Measurements from ENCODE around the gene BBX.

BBX gene

DNA sequence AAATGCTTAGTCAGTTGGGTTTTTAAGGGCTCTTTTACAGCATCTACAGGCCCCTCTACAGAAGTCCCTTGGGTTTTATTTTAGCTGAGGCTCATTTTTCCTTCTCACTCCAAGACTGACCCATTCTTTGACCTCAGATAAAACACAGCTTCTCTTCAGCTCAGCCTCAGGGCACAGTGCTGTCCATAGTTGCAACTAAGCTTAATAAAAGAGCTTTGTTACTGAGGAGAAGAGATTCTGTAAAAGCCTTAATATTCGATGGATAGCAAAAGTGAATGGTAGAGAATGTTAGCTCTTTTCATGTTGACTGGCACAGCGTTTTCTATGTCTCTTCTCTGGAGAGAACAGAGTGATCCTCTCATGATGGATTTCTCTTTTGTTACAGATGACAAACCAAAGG lies 277.9 kb downstream of the BBX start:
- Histone ChIP-seq H3K36me3 (peaks cover 44 to 45% (median 45%) of the 10 kb centered on the region in 3 donors), H3K9me3 (no peaks in the 10 kb centered on the region), H3K27ac (peak overlapping the region in 1 of 2 donors; percentile 21), H3K4me3 (no peak overlapping the region), H3K4me1 (peaks cover 0 to 49% (median 17%) of the 10 kb centered on the region in 4 donors), H3K27me3 (no peaks in the 10 kb centered on the region)
- intact Hi-C loops (cut with DNase I; ENCODE audit: low total_unique reads), result no loop called here
- DNase-seq, result no peak
- TF ChIP-seq, protein P1, sequence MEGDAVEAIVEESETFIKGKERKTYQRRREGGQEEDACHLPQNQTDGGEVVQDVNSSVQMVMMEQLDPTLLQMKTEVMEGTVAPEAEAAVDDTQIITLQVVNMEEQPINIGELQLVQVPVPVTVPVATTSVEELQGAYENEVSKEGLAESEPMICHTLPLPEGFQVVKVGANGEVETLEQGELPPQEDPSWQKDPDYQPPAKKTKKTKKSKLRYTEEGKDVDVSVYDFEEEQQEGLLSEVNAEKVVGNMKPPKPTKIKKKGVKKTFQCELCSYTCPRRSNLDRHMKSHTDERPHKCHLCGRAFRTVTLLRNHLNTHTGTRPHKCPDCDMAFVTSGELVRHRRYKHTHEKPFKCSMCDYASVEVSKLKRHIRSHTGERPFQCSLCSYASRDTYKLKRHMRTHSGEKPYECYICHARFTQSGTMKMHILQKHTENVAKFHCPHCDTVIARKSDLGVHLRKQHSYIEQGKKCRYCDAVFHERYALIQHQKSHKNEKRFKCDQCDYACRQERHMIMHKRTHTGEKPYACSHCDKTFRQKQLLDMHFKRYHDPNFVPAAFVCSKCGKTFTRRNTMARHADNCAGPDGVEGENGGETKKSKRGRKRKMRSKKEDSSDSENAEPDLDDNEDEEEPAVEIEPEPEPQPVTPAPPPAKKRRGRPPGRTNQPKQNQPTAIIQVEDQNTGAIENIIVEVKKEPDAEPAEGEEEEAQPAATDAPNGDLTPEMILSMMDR (IDR thresholded peaks at IDR 0.05), result no peak

DNA sequence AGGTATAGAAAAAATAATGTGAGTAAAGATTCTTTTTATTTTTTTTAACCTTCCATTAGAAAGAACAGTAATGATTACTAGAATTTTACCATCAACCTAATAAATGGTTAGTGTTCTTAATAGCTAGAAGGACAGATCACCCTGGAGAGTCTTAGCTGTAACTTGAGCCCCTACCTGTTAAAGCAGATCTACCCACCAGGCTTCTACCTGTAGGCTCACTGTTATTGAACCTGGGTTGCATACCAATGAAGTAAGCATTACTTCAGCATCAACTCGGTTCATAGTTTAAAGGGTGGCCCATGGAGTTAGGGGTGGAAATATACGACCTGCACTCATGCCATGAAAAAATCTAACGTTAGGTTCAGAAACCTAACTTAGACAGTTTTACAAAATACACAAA lies 280.4 kb downstream of the BBX start:
- intact Hi-C loops (cut with DNase I; ENCODE audit: low total_unique reads), result no loop called here
- TF ChIP-seq, protein P1 (IDR thresholded peaks at IDR 0.05), result no peak
- Histone ChIP-seq H3K9me3 (no peaks in the 10 kb centered on the region), H3K27ac (no peak overlapping the region), H3K36me3 (peaks cover 57 to 64% (median 62%) of the 10 kb centered on the region in 3 donors), H3K4me3 (no peak overlapping the region), H3K4me1 (peaks cover 0 to 24% (median 2%) of the 10 kb centered on the region in 4 donors), H3K27me3 (no peaks in the 10 kb centered on the region)
- no peak for DNase-seq

- Histone ChIP-seq H3K27me3 (no peaks in the 10 kb centered on the region), H3K36me3 (peaks cover 47 to 65% (median 63%) of the 10 kb centered on the region in 3 donors), H3K27ac (no peak overlapping the region), H3K9me3 (no peaks in the 10 kb centered on the region), H3K4me1 (no peaks in the 10 kb centered on the region), H3K4me3 (no peak overlapping the region)
- no peak for DNase-seq
- intact Hi-C loops (cut with DNase I; ENCODE audit: low total_unique reads), result no loop called here
- TF ChIP-seq, protein P1 (IDR thresholded peaks at IDR 0.05), result no peak
Measured at GRCh38 chr3:107806021-107806420, 283.3 kb downstream of the BBX start.

DNA sequence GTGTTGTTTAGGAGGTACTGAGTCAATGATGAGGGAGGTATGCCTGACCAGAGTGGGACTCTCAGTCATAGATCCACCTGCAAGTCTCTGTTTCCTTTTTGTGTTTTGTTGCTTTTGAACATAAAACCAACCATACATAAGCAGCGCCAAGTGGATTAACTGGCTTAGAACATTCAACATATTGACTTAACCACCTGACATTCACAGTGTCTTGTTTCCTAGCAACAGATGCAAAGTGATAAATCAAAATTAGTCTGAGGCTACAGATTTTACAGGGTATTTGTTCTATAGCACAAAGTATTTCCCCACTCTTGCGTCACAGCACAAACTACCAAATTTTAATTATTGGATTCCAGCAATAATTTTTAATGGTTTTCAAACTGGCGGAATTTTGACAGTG lies 283.8 kb downstream of the BBX start:
- intact Hi-C loops (cut with DNase I; ENCODE audit: low total_unique reads), result no loop called here
- no peaks in the 10 kb centered on the region for H3K4me1 ChIP-seq
- no peaks in the 10 kb centered on the region for H3K27me3 ChIP-seq
- TF ChIP-seq, protein P1 (IDR thresholded peaks at IDR 0.05), result no peak
- H3K4me3 ChIP-seq, result no peak overlapping the region
- no peak overlapping the region for H3K27ac ChIP-seq
- no peak for DNase-seq
- H3K36me3 ChIP-seq, result peaks cover 42 to 60% (median 58%) of the 10 kb centered on the region in 3 donors
- H3K9me3 ChIP-seq, result no peaks in the 10 kb centered on the region

GRCh38 chr3:107810171-107811071 lies 287.7 kb downstream of the BBX start:
- Histone ChIP-seq H3K4me3 (no peak overlapping the region), H3K9me3 (no peaks in the 10 kb centered on the region), H3K27ac (no peak overlapping the region), H3K4me1 (peaks cover 0 to 29% (median 7%) of the 10 kb centered on the region in 4 donors), H3K27me3 (no peaks in the 10 kb centered on the region), H3K36me3 (peaks cover 15 to 31% (median 27%) of the 10 kb centered on the region in 3 donors)
- intact Hi-C loops (cut with DNase I; ENCODE audit: low total_unique reads), result no loop called here
- TF ChIP-seq, protein P1 (IDR thresholded peaks at IDR 0.05), result no peak
- no peak for DNase-seq

All from tibial artery (tissue), 4 donors.